Caco-2 (cell line): ENCODE results near the gene FLT3LG. TPM values are rescaled to one million over a fixed set of nuclear protein-coding genes. Genes with fewer than 3 reads are reported as not detected.

Experiments used
- BruUV-seq: library from RNA; stranded (reverse); fragments of 400-500 nt; replicated peaks from 2 replicates; lab custom pipeline; 2021; lab: Mats Ljungman, UMichigan
- CTCF ChIA-PET: fragments of 300-600 bp; sonication (Branson Sonifier 250); formaldehyde crosslinking; loops from one replicate; lab custom pipeline; 2022; ENCODE audit warnings: antibody characterized with exemption; lab: Charles Lee
- POLR2A ChIA-PET: fragments of 300-600 bp; sonication (Branson Sonifier 250); formaldehyde crosslinking; loops from one replicate; lab custom pipeline; 2022; ENCODE audit warnings: antibody characterized with exemption; lab: Charles Lee
- DNase-seq, 2 experiments: peaks; one replicate each; pipeline versions ENCODE4 v3.0.0 to v3.0.0-alpha.2; 2020 to 2022
- H3K27me3 ChIP-seq: replicated peaks from 2 replicates; pipeline ENCODE4 v1.6.0; 2011; ENCODE audit warnings: low read length; ENCODE audit not compliant: control insufficient read depth, insufficient read depth
- H3K36me3 ChIP-seq: 2 replicates; pipeline ENCODE4 v1.5.1; 2011; ENCODE audit warnings: low read length; ENCODE audit not compliant: control insufficient read depth, insufficient read depth
- H3K4me1 ChIP-seq: fragments of 250-450 bp; sonication (Bioruptor Pico); 2 replicates; pipeline ENCODE4 v1.5.1; 2020; ENCODE audit warnings: mild to moderate bottlenecking
- H3K4me3 ChIP-seq: 2 replicates; pipeline ENCODE4 v1.5.1; 2011; ENCODE audit warnings: low read depth, mild to moderate bottlenecking, control low read depth, low read length
- H3K9me3 ChIP-seq: fragments of 250-450 bp; sonication (Bioruptor Pico); 2 replicates; pipeline ENCODE4 v1.5.1; 2020; ENCODE audit warnings: mild to moderate bottlenecking, moderate library complexity
- H3K27ac Mint-ChIP-seq: one replicate; pipeline ENCODE4 v1.8.0; 2022; ENCODE audit warnings: mixed read lengths; ENCODE audit not compliant: unreplicated experiment
- H3K27me3 Mint-ChIP-seq: one replicate; pipeline ENCODE4 v1.8.0; 2022; ENCODE audit warnings: mixed read lengths; ENCODE audit not compliant: insufficient read depth, unreplicated experiment
- H3K36me3 Mint-ChIP-seq: one replicate; pipeline ENCODE4 v1.8.0; 2022; ENCODE audit warnings: mild to moderate bottlenecking, mixed read lengths; ENCODE audit not compliant: insufficient read depth, unreplicated experiment
- H3K4me1 Mint-ChIP-seq: one replicate; pipeline ENCODE4 v1.8.0; 2022; ENCODE audit warnings: low read depth, mixed read lengths; ENCODE audit not compliant: unreplicated experiment
- H3K4me3 Mint-ChIP-seq: one replicate; pipeline ENCODE4 v1.8.0; 2022; ENCODE audit warnings: mild to moderate bottlenecking, moderate library complexity, mixed read lengths; ENCODE audit not compliant: unreplicated experiment
- H3K9me3 Mint-ChIP-seq: one replicate; pipeline ENCODE4 v1.8.0; 2022; ENCODE audit warnings: mixed read lengths; ENCODE audit not compliant: unreplicated experiment
- intact Hi-C: fragments of 100-400 bp; cut with micrococcal nuclease; formaldehyde crosslinking; loops from one replicate; pipeline ENCODE4 v1.10.0; 2022; ENCODE audit not compliant: unreplicated experiment
- total RNA-seq: library from RNA; stranded (reverse); gene quantifications from 2 replicates; pipeline ENCODE4 v1.2.3, GENCODE V29; 2022
- TF ChIP-seq, protein P1 (sequence below), 2 experiments: fragments of 200-600 bp in 1 of 2; IDR thresholded peaks; 1 replicate in 1 of 2; 2 replicates in 1 of 2; pipeline versions ENCODE4 v1.5.1 to v1.8.0; 2011 to 2022; ENCODE audit warnings: antibody characterized with exemption in 1 of 2, control low read depth in 1 of 2, inconsistent platforms in 1 of 2, low read depth in 1 of 2, low read length in 1 of 2, mild to moderate bottlenecking in 1 of 2, moderate library complexity in 1 of 2; ENCODE audit not compliant: insufficient read depth in 1 of 2, severe bottlenecking in 1 of 2, unreplicated experiment in 1 of 2

FLT3LG gene
- total RNA-seq, 1 experiment from 2014 or later: 2.1 TPM

DNA sequence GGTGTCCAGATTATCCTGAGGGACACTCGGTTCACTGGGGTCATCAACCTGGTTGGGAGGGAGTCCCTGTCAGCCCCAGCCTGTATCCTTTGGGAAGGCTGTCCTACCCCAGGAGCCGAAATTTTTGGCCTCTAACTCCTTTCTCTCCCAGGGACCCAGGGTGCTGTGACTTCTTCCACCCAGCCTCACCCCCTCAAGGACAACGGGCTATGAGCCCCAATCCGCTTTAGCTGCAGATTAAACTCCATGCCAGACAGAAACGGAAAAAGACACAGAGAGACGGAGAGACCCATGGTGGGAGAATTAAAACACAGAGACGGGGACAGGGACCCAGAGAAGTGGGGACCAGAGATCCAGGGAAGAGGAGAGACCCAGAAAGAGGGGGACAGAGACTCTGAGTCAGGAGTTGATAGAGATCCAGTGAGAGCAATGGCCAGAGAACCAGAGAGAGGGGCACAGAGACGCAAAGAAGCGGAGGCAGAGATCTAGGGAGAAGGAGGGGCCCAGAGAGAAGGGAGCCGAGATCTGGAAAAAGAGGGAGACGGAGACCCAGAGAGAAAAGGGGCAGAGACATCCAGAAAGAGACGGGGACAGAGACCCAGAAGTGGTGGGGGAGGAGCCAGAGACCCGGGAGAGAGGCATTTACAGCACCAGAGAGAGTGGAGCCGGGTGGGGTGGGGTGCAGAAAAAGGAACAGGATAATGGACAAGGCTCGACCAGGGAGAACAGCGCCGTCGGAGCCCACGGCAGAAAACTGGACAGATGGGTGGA lies 33.4 kb upstream of the FLT3LG start:
- Mint-ChIP-seq H3K4me3 (peak overlapping the region; percentile 70), H3K27me3 (peaks cover 45% of the 10 kb centered on the region), H3K4me1 (peaks cover 23% of the 10 kb centered on the region), H3K9me3 (peaks cover 8% of the 10 kb centered on the region), H3K27ac (peak overlapping the region; percentile 4), H3K36me3 (peaks cover 10% of the 10 kb centered on the region)
- Histone ChIP-seq H3K4me3 (0 out of 2 replicates have a peak overlapping the region, but pooled peaks have one; percentile 9), H3K9me3 (no peaks in the 10 kb centered on the region), H3K4me1 (0 out of 2 replicates have a peak, but pooled peaks cover 3% of the 10 kb centered on the region), H3K27me3 (peaks cover 6% of the 10 kb centered on the region), H3K36me3 (no peaks in the 10 kb centered on the region)
- no TSS peak for BruUV-seq
- intact Hi-C loops: no loop called here
- no peak for DNase-seq
- CTCF ChIA-PET: no interaction called here
- POLR2A ChIA-PET: no interaction called here
- TF ChIP-seq, protein P1, sequence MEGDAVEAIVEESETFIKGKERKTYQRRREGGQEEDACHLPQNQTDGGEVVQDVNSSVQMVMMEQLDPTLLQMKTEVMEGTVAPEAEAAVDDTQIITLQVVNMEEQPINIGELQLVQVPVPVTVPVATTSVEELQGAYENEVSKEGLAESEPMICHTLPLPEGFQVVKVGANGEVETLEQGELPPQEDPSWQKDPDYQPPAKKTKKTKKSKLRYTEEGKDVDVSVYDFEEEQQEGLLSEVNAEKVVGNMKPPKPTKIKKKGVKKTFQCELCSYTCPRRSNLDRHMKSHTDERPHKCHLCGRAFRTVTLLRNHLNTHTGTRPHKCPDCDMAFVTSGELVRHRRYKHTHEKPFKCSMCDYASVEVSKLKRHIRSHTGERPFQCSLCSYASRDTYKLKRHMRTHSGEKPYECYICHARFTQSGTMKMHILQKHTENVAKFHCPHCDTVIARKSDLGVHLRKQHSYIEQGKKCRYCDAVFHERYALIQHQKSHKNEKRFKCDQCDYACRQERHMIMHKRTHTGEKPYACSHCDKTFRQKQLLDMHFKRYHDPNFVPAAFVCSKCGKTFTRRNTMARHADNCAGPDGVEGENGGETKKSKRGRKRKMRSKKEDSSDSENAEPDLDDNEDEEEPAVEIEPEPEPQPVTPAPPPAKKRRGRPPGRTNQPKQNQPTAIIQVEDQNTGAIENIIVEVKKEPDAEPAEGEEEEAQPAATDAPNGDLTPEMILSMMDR (IDR thresholded peaks at IDR 0.05; ENCODE audit: insufficient read depth in 1 of 2, low read depth in 1 of 2, low read length in 1 of 2, severe bottlenecking in 1 of 2, unreplicated experiment in 1 of 2): no peak

DNA sequence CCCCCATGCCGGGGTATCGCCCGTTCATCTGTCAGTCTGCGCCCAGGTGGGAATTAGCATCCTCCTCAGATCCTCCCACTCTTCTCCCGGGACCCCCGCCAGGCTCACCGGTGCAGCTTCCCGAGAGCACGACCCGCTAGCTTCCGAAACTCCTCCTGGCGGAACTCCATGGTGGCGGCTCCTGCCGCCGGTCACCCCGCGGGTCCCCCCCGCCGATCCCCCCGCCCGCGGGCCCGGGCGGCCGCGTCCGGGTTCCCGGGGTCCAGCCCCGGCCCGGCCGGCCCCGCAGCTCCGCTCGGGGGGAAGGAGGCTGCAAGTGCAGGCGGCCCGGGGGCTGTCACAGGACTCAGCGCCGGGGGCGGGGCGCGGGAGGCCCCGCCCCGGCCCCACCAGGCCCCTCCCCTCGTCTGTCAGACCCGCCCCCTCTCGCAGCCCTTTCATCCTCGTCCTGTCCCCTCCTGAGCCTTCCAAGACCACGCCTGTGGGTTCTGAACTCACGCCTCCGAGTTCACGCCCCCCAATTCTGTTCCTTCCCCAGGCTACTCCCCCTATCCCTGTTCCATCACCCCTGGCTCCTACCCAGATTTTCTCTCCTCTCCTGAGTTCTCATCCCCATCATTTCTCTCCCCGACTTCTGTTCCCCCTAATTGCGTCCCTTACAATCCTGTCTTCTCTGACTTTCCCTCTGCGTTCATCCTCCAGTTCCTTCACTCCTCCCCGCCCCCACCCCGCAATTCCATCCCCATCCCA lies 32.6 kb upstream of the FLT3LG start, which contains the start of gene SLC17A7:
SLC17A7 (minus strand) TSS at position 318 of the 750 bp plus-strand sequence; CDS start at position 170, 148 bp downstream.
- peaks cover 8% of the 10 kb centered on the region for H3K9me3 Mint-ChIP-seq
- TF ChIP-seq, protein P1 (IDR thresholded peaks at IDR 0.05; ENCODE audit: insufficient read depth in 1 of 2, low read depth in 1 of 2, low read length in 1 of 2, severe bottlenecking in 1 of 2, unreplicated experiment in 1 of 2): no peak
- BruUV-seq: no TSS peak
- H3K4me3 Mint-ChIP-seq: peak within 1 kb of the TSS; percentile 79
- H3K36me3 Mint-ChIP-seq: peaks cover 13% of the 10 kb centered on the region
- no peaks in the 10 kb centered on the region for H3K9me3 ChIP-seq
- H3K4me3 ChIP-seq: peak within 1 kb of the TSS; percentile 65
- H3K4me1 ChIP-seq: 0 out of 2 replicates have a peak, but pooled peaks cover 3% of the 10 kb centered on the region
- intact Hi-C loops: no loop called here
- peak within 1 kb of the TSS; percentile 46 for H3K27ac Mint-ChIP-seq
- H3K27me3 Mint-ChIP-seq: peaks cover 45% of the 10 kb centered on the region
- ChIA-PET CTCF (interaction anchor here (0.6 kb wide), 1 partner anchor 28 kb away, joined by 6 read pairs; no protein-coding TSS in a partner anchor), POLR2A (no interaction called here)
- no peaks in the 10 kb centered on the region for H3K36me3 ChIP-seq
- peaks cover 23% of the 10 kb centered on the region for H3K4me1 Mint-ChIP-seq
- peaks cover 6% of the 10 kb centered on the region for H3K27me3 ChIP-seq
- DNase-seq: peak in 1 of 2 experiments; percentile 43

DNA sequence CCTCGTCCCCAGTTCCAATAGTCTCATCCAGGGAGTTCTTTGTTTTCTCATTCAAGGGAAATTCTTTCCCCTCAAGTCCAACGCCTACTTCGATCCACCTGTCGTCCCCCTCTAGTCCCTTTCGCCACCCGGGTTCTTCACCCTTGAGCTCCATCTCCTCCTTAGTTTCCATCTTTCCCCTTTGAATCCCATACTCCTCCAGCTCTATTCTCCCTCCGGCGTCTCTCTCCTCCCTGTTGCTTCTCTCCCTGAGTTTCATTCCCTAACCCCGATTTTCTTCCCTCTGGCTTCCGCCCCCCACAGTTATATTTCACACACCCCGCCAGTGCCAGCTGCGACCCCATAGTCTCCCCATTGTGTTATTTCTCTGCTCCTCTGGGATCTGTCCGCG lies 32.1 kb upstream of the FLT3LG start:
- H3K36me3 Mint-ChIP-seq: peaks cover 19% of the 10 kb centered on the region
- peaks cover 43% of the 10 kb centered on the region for H3K27me3 Mint-ChIP-seq
- peaks cover 23% of the 10 kb centered on the region for H3K4me1 Mint-ChIP-seq
- no peaks in the 10 kb centered on the region for H3K9me3 ChIP-seq
- ChIA-PET CTCF (interaction anchor here (0.6 to 0.9 kb wide), 2 partner anchors 17 to 28 kb away, joined by 6 read pairs; partner anchors contain the start of gene GFY), POLR2A (no interaction called here)
- intact Hi-C loops: no loop called here
- H3K9me3 Mint-ChIP-seq: peaks cover 8% of the 10 kb centered on the region
- no peaks in the 10 kb centered on the region for H3K36me3 ChIP-seq
- DNase-seq: no peak
- H3K4me1 ChIP-seq: 0 out of 2 replicates have a peak, but pooled peaks cover 3% of the 10 kb centered on the region
- no TSS peak for BruUV-seq
- H3K4me3 ChIP-seq: peak overlapping the region; percentile 65
- TF ChIP-seq, protein P1 (IDR thresholded peaks at IDR 0.05; ENCODE audit: insufficient read depth in 1 of 2, low read depth in 1 of 2, low read length in 1 of 2, severe bottlenecking in 1 of 2, unreplicated experiment in 1 of 2): no peak
- peak overlapping the region; percentile 79 for H3K4me3 Mint-ChIP-seq
- peak overlapping the region; percentile 46 for H3K27ac Mint-ChIP-seq
- peaks cover 6% of the 10 kb centered on the region for H3K27me3 ChIP-seq
